Esophagus squamous epithelium (tissue), 5 donors: ENCODE results near the gene SAE1. TPM values are rescaled to one million over a fixed set of nuclear protein-coding genes. Genes with fewer than 3 reads are reported as not detected.

ENCODE experiments used
- DNase-seq: peaks from one replicate; lab custom pipeline; 2025; lab: John Stamatoyannopoulos, UW
- H3K27ac ChIP-seq, 4 donors: fragments of 200-600 bp; sonication (generic); one replicate each; pipeline ENCODE4 v1.5.1; 2016 to 2019; ENCODE audit warnings: mild to moderate bottlenecking in 1 of 4
- H3K27me3 ChIP-seq, 4 donors: fragments of 200-600 bp; sonication (generic); 1 replicate in 3 of 4; 2 replicates in 1 of 4; pipeline versions ENCODE4 v1.5.1 to v1.6.0; 2017 to 2021; ENCODE audit warnings: antibody characterized with exemption in 1 of 4
- H3K36me3 ChIP-seq, 3 donors: fragments of 200-600 bp; sonication (generic); one replicate each; pipeline ENCODE4 v1.5.1; 2016 to 2019
- H3K4me1 ChIP-seq, 3 donors: fragments of 200-600 bp; sonication (generic); one replicate each; pipeline ENCODE4 v1.5.1; 2017 to 2019
- H3K4me3 ChIP-seq, 4 donors: fragments of 200-600 bp; sonication (generic); 1 replicate in 3 of 4; 2 replicates in 1 of 4; pipeline ENCODE4 v1.5.1; 2016 to 2019; ENCODE audit warnings: mild to moderate bottlenecking in 2 of 4, moderate library complexity in 1 of 4
- H3K9me3 ChIP-seq, 3 donors: fragments of 200-600 bp; sonication (generic); one replicate each; pipeline ENCODE4 v1.5.1; 2016 to 2019
- CTCF ChIP-seq, 6 experiments: fragments of 450-650 bp in 4 of 6; fragments of 200-600 bp in 2 of 6; sonication (generic) in 2 of 6; IDR thresholded peaks; one replicate each; pipeline ENCODE4 v1.5.1; 2016 to 2019; ENCODE audit warnings: antibody characterized with exemption in 6 of 6, mild to moderate bottlenecking in 4 of 6, moderate library complexity in 4 of 6
- POLR2A ChIP-seq, 4 donors: fragments of 450-650 bp; IDR thresholded peaks; one replicate each; pipeline ENCODE4 v1.6.1; 2017; ENCODE audit warnings: antibody characterized with exemption in 4 of 4, mild to moderate bottlenecking in 4 of 4, moderate library complexity in 3 of 4
- WGBS, 2 donors: methylation state at CpG; one replicate each; pipeline ENCODE4 v1.1.5; 2018; 5-methylcytosine and 5-hydroxymethylcytosine counted together
- intact Hi-C: fragments of 100-400 bp; cut with DNase I; formaldehyde crosslinking; loops from one replicate; pipeline ENCODE4 v1.15.0; 2022
- total RNA-seq, 4 donors: library from RNA; depleted of rRNA; stranded (reverse); fragments of >200 nt; gene quantifications; one replicate each; pipeline ENCODE4 v1.1.0, GENCODE V29; 2016
- donor health status: DM: yes; HTN: yes; CAD: no.

SAE1 gene
- total RNA-seq, 4 donors from 2014 or later, result 31.8 to 73.5 (median 62.1) TPM

- Histone ChIP-seq H3K9me3 (no peaks in the 10 kb centered on the region), H3K27ac (peak overlapping the region in 3 of 4 donors; percentile 29 to 52 (median 40)), H3K36me3 (no peaks in the 10 kb centered on the region), H3K27me3 (no peaks in the 10 kb centered on the region), H3K4me1 (peaks cover 0 to 11% (median 0%) of the 10 kb centered on the region in 3 donors), H3K4me3 (no peak overlapping the region)
- intact Hi-C loops, result loop anchor here (5.0 kb wide), 1 partner anchor 93 kb away; no protein-coding TSS in a partner anchor
- WGBS, 2 donors, result 34 to 39% methylated on average over 8 of the region's 8 CpGs
- TF ChIP-seq POLR2A (IDR thresholded peaks at IDR 0.05), result no peak
- peak; percentile 49 to 87 (median 80) for TF ChIP-seq CTCF (IDR thresholded peaks at IDR 0.05)
- no peak for DNase-seq
Observed at GRCh38 chr19:47124937-47125668, 5.5 kb upstream of the SAE1 start.

GRCh38 chr19:47125669-47125938 is 5.0 kb upstream of the SAE1 start:
- intact Hi-C loops, result no loop called here
- Histone ChIP-seq H3K4me1 (peaks cover 0 to 16% (median 0%) of the 10 kb centered on the region in 3 donors), H3K36me3 (no peaks in the 10 kb centered on the region), H3K4me3 (no peak overlapping the region), H3K9me3 (no peaks in the 10 kb centered on the region), H3K27ac (peak overlapping the region in 3 of 4 donors; percentile 29 to 52 (median 40)), H3K27me3 (no peaks in the 10 kb centered on the region)
- TF ChIP-seq POLR2A (IDR thresholded peaks at IDR 0.05) (no peak), CTCF (IDR thresholded peaks at IDR 0.05) (no peak)
- no peak for DNase-seq

GRCh38 chr19:47129579-47129978 is 1.1 kb upstream of the SAE1 start:
- intact Hi-C loops, result no loop called here
- 88% methylated on average over 4 of the region's 4 CpGs for WGBS, 2 donors
- DNase-seq, result no peak

GRCh38 chr19:47130120-47130588 is 481 bp upstream of the SAE1 start:
- peaks cover 11 to 51% (median 16%) of the 10 kb centered on the region in 3 donors for H3K4me1 ChIP-seq
- H3K27ac ChIP-seq, result peak overlapping the region; percentile 83 to 97 (median 96)
- H3K27me3 ChIP-seq, result no peaks in the 10 kb centered on the region
- peaks cover 0 to 8% (median 0%) of the 10 kb centered on the region in 3 donors for H3K36me3 ChIP-seq
- no peak for DNase-seq
- H3K4me3 ChIP-seq, result peak overlapping the region in 3 of 4 donors; percentile 90 to 93 (median 91)
- TF ChIP-seq POLR2A (IDR thresholded peaks at IDR 0.05) (no peak), CTCF (IDR thresholded peaks at IDR 0.05) (no peak)
- intact Hi-C loops, result no loop called here
- WGBS, 2 donors, result 59 to 62% methylated on average over 8 of the region's 8 CpGs
- H3K9me3 ChIP-seq, result no peaks in the 10 kb centered on the region

More at GRCh38 chr19:47129579-47129978, 1.1 kb upstream of the SAE1 start:
- Histone ChIP-seq H3K27me3 (no peaks in the 10 kb centered on the region), H3K4me1 (peaks cover 11 to 50% (median 16%) of the 10 kb centered on the region in 3 donors), H3K36me3 (peaks cover 0 to 8% (median 0%) of the 10 kb centered on the region in 3 donors), H3K4me3 (no peak overlapping the region), H3K27ac (no peak overlapping the region), H3K9me3 (no peaks in the 10 kb centered on the region)
- no peak for TF ChIP-seq CTCF (IDR thresholded peaks at IDR 0.05)
- TF ChIP-seq POLR2A (IDR thresholded peaks at IDR 0.05), result no peak

GRCh38 chr19:47132194-47132852 is 1.7 kb downstream of the SAE1 start:
- no peak overlapping the region for H3K27ac ChIP-seq
- no peak for TF ChIP-seq POLR2A (IDR thresholded peaks at IDR 0.05)
- no peak for TF ChIP-seq CTCF (IDR thresholded peaks at IDR 0.05)
- DNase-seq, result no peak
- H3K9me3 ChIP-seq, result no peaks in the 10 kb centered on the region
- H3K36me3 ChIP-seq, result peaks cover 0 to 22% (median 0%) of the 10 kb centered on the region in 3 donors
- 83 to 84% methylated on average over 6 to 7 of the region's 7 CpGs for WGBS, 2 donors
- H3K27me3 ChIP-seq, result no peaks in the 10 kb centered on the region
- peak overlapping the region in 3 of 4 donors; percentile 64 to 93 (median 91) for H3K4me3 ChIP-seq
- intact Hi-C loops, result no loop called here
- peaks cover 11 to 65% (median 16%) of the 10 kb centered on the region in 3 donors for H3K4me1 ChIP-seq
